Trophoblast cell (in vitro differentiated cells and primary cell): Measurements from ENCODE around the gene OR5B12.

Experiments used
- DNase-seq, 2 donors: peaks; one replicate each; pipeline ENCODE4 v3.0.0-alpha.2; 2016
- H2AFZ ChIP-seq: 2 replicates; pipeline ENCODE4 v1.6.1; 2013; ENCODE audit warnings: low read length, moderate library complexity, mild to moderate bottlenecking; ENCODE audit not compliant: insufficient read depth, poor library complexity
- H2AK5ac ChIP-seq: 2 replicates; pipeline ENCODE4 v1.6.1; 2013; ENCODE audit warnings: mild to moderate bottlenecking, low read length
- H2BK120ac ChIP-seq: 2 replicates; pipeline ENCODE4 v1.6.1; 2013; ENCODE audit warnings: low read length, mild to moderate bottlenecking, moderate library complexity; ENCODE audit not compliant: insufficient read depth, poor library complexity
- H2BK12ac ChIP-seq: 2 replicates; pipeline ENCODE4 v1.6.1; 2013; ENCODE audit warnings: mild to moderate bottlenecking, low read length, moderate library complexity
- H2BK5ac ChIP-seq: 2 replicates; pipeline ENCODE4 v1.6.1; 2013; ENCODE audit warnings: low read length, low read depth, moderate library complexity, mild to moderate bottlenecking; ENCODE audit not compliant: poor library complexity
- H3K14ac ChIP-seq: 2 replicates; pipeline ENCODE4 v1.6.1; 2013; ENCODE audit warnings: mild to moderate bottlenecking, low read length
- H3K18ac ChIP-seq: 2 replicates; pipeline ENCODE4 v1.6.1; 2013; ENCODE audit warnings: mild to moderate bottlenecking, low read length
- H3K23ac ChIP-seq: 2 replicates; pipeline ENCODE4 v1.6.1; 2013; ENCODE audit warnings: low read length
- H3K27ac ChIP-seq: 2 replicates; pipeline ENCODE4 v1.5.1; 2013; ENCODE audit warnings: low read depth, mild to moderate bottlenecking, inconsistent platforms, low read length, moderate library complexity
- H3K27me3 ChIP-seq: 2 replicates; pipeline ENCODE4 v1.6.1; 2013; ENCODE audit warnings: inconsistent platforms, mild to moderate bottlenecking, low read length, moderate library complexity; ENCODE audit not compliant: insufficient read depth
- H3K36me3 ChIP-seq, 2 experiments: 1 replicate in 1 of 2; 2 replicates in 1 of 2; pipeline ENCODE4 v1.6.1; 2013; ENCODE audit warnings: low read length in 2 of 2, mild to moderate bottlenecking in 2 of 2, moderate library complexity in 1 of 2; ENCODE audit not compliant: insufficient read depth in 2 of 2, control insufficient read depth in 1 of 2
- H3K4ac ChIP-seq: 2 replicates; pipeline ENCODE4 v1.6.1; 2013; ENCODE audit warnings: low read depth, mild to moderate bottlenecking, low read length, moderate library complexity
- H3K4me1 ChIP-seq, 2 experiments: 1 replicate in 1 of 2; 2 replicates in 1 of 2; pipeline ENCODE4 v1.6.1; 2013; ENCODE audit warnings: low read length in 2 of 2, mild to moderate bottlenecking in 2 of 2, moderate library complexity in 1 of 2; ENCODE audit not compliant: insufficient read depth in 2 of 2, control insufficient read depth in 1 of 2
- H3K4me2 ChIP-seq: 2 replicates; pipeline ENCODE4 v1.6.1; 2013; ENCODE audit warnings: inconsistent platforms, mild to moderate bottlenecking, low read length, moderate library complexity
- H3K4me3 ChIP-seq: 2 replicates; pipeline ENCODE4 v1.5.1; 2013; ENCODE audit warnings: mild to moderate bottlenecking, low read depth, low read length, inconsistent platforms
- H3K79me1 ChIP-seq: one replicate; pipeline ENCODE4 v1.6.1; 2013; ENCODE audit warnings: low read length
- H3K79me2 ChIP-seq: 2 replicates; pipeline ENCODE4 v1.6.1; 2013; ENCODE audit warnings: low read length, mild to moderate bottlenecking; ENCODE audit not compliant: control insufficient read depth, insufficient read depth, poor library complexity
- H3K9ac ChIP-seq: 2 replicates; pipeline ENCODE4 v1.6.1; 2013; ENCODE audit warnings: mild to moderate bottlenecking, low read length
- H3K9me3 ChIP-seq: 2 replicates; pipeline ENCODE4 v1.6.1; 2013; ENCODE audit warnings: low read depth, mild to moderate bottlenecking, control low read depth, inconsistent platforms, low read length; ENCODE audit not compliant: insufficient read depth
- H4K12ac ChIP-seq: 2 replicates; pipeline ENCODE4 v1.6.1; 2013; ENCODE audit warnings: low read depth, mild to moderate bottlenecking, low read length, moderate library complexity
- H4K8ac ChIP-seq: 2 replicates; pipeline ENCODE4 v1.6.1; 2013; ENCODE audit warnings: low read depth, mild to moderate bottlenecking, low read length, moderate library complexity
- H4K91ac ChIP-seq: one replicate; pipeline ENCODE4 v1.6.1; 2013; ENCODE audit warnings: low read depth, mild to moderate bottlenecking, low read length, moderate library complexity
- WGBS: extraction: QIAGEN DNeasy Blood & Tissue Kit; methylation state at CpG from one replicate; pipeline ENCODE4 v1.1.7; 2013; ENCODE audit warnings: missing lambda C conversion rate; ENCODE audit not compliant: insufficient read length, insufficient coverage; ENCODE audit errors: extremely low coverage; 5-methylcytosine and 5-hydroxymethylcytosine counted together

Gene OR5B12

DNA sequence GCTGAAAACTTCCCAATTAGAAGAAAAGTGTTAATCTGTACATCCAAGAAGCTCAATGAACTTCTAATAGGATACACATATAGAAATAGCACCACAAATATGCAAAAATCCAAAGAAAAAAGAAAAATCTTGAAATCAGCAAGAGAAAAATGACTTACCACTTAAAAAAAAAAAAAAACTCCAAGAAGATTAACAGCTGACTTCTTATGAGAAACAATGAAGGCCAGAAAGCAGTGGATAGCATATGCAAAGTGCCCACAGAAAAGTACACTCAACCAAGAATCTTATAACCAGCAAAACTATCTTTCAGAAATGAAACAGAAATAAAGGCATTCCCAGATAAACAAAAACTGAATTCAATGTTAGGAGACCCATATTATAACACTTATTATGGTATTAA, 29.9 kb upstream of the OR5B12 start:
- H3K23ac ChIP-seq = no peak overlapping the region
- H3K4ac ChIP-seq = no peak overlapping the region
- no peak overlapping the region for H3K4me3 ChIP-seq
- H3K9ac ChIP-seq = no peak overlapping the region
- H2AK5ac ChIP-seq = no peak overlapping the region
- H2AFZ ChIP-seq = no peak overlapping the region
- no peak overlapping the region for H3K18ac ChIP-seq
- H3K79me1 ChIP-seq = no peaks in the 10 kb centered on the region
- no peaks in the 10 kb centered on the region for H3K4me1 ChIP-seq
- H3K9me3 ChIP-seq = no peaks in the 10 kb centered on the region
- no peak overlapping the region for H3K4me2 ChIP-seq
- no peaks in the 10 kb centered on the region for H3K27me3 ChIP-seq
- H2BK120ac ChIP-seq = no peak overlapping the region
- no peak overlapping the region for H3K27ac ChIP-seq
- H4K8ac ChIP-seq = no peak overlapping the region
- H3K36me3 ChIP-seq = no peaks in the 10 kb centered on the region
- H3K79me2 ChIP-seq = no peaks in the 10 kb centered on the region
- no peak overlapping the region for H4K91ac ChIP-seq
- no peak overlapping the region for H2BK5ac ChIP-seq
- no peak overlapping the region for H4K12ac ChIP-seq
- DNase-seq = no peak
- H3K14ac ChIP-seq = no peak overlapping the region
- H2BK12ac ChIP-seq = no peak overlapping the region

DNA sequence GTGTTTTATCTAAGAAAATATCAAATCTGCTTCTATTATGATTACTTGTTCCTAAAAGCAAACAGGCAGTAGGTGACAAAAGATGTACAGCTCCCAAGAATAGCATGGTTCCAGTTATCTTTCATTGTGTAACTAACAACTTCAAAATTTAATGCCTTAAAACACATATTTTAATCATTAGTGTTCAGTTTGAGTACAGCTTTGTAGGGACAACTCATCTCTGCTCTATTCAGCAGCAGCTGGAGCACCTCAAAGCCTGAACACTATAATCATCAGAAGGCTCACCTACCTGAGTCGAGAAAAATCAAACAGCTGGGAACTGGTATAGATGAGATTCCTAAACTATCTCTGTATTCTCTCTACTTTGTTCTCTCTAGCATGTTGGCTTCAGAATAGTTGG, 24.3 kb upstream of the OR5B12 start:
- H2AFZ ChIP-seq = no peak overlapping the region
- H4K8ac ChIP-seq = no peak overlapping the region
- no CpG with 5 or more reads among the region's 1 CpG for WGBS

GRCh38 chr11:58465690-58466089, 23.7 kb upstream of the OR5B12 start:
- no peak overlapping the region for H2BK12ac ChIP-seq
- H4K12ac ChIP-seq = no peak overlapping the region
- no peak overlapping the region for H3K4me3 ChIP-seq
- H3K4ac ChIP-seq = no peak overlapping the region
- no peaks in the 10 kb centered on the region for H3K36me3 ChIP-seq
- H3K9ac ChIP-seq = no peak overlapping the region
- H3K18ac ChIP-seq = no peak overlapping the region
- H3K79me2 ChIP-seq = no peaks in the 10 kb centered on the region
- no CpG with 5 or more reads among the region's 3 CpGs for WGBS
- no peaks in the 10 kb centered on the region for H3K79me1 ChIP-seq
- no peaks in the 10 kb centered on the region for H3K4me1 ChIP-seq
- no peak overlapping the region for H3K4me2 ChIP-seq
- DNase-seq = no peak
- no peak overlapping the region for H2BK120ac ChIP-seq
- H4K8ac ChIP-seq = no peak overlapping the region
- no peaks in the 10 kb centered on the region for H3K9me3 ChIP-seq
- no peak overlapping the region for H3K27ac ChIP-seq
- no peak overlapping the region for H2AK5ac ChIP-seq
- H2AFZ ChIP-seq = no peak overlapping the region
- H4K91ac ChIP-seq = no peak overlapping the region
- H3K27me3 ChIP-seq = no peaks in the 10 kb centered on the region
- no peak overlapping the region for H2BK5ac ChIP-seq
- H3K23ac ChIP-seq = no peak overlapping the region
- no peak overlapping the region for H3K14ac ChIP-seq

More for the DNA sequence above, 24.3 kb upstream of the OR5B12 start:
- Histone ChIP-seq H2BK5ac (no peak overlapping the region), H3K27ac (no peak overlapping the region), H3K79me2 (no peaks in the 10 kb centered on the region), H3K9me3 (no peaks in the 10 kb centered on the region), H4K91ac (no peak overlapping the region), H4K12ac (no peak overlapping the region), H3K4ac (no peak overlapping the region), H3K23ac (no peak overlapping the region), H3K14ac (no peak overlapping the region), H2BK12ac (no peak overlapping the region), H3K18ac (no peak overlapping the region), H3K4me1 (no peaks in the 10 kb centered on the region), H3K36me3 (no peaks in the 10 kb centered on the region), H3K4me2 (no peak overlapping the region), H3K9ac (no peak overlapping the region), H3K27me3 (no peaks in the 10 kb centered on the region), H2AK5ac (no peak overlapping the region), H3K79me1 (no peaks in the 10 kb centered on the region), H2BK120ac (no peak overlapping the region), H3K4me3 (no peak overlapping the region)
- no peak for DNase-seq

GRCh38 chr11:58451585-58451984, 9.5 kb upstream of the OR5B12 start:
- H4K12ac ChIP-seq = no peak overlapping the region
- H2BK12ac ChIP-seq = no peak overlapping the region
- no peak overlapping the region for H3K4ac ChIP-seq
- no CpG with 5 or more reads among the region's 3 CpGs for WGBS
- H2BK120ac ChIP-seq = no peak overlapping the region
- no peak overlapping the region for H3K14ac ChIP-seq
- H2AFZ ChIP-seq = no peak overlapping the region
- no peak overlapping the region for H3K9ac ChIP-seq
- no peak overlapping the region for H3K4me2 ChIP-seq
- H3K4me3 ChIP-seq = no peak overlapping the region
- no peak overlapping the region for H4K8ac ChIP-seq
- no peaks in the 10 kb centered on the region for H3K27me3 ChIP-seq
- no peaks in the 10 kb centered on the region for H3K36me3 ChIP-seq
- no peak overlapping the region for H2AK5ac ChIP-seq
- H3K23ac ChIP-seq = no peak overlapping the region
- H2BK5ac ChIP-seq = no peak overlapping the region
- no peaks in the 10 kb centered on the region for H3K79me1 ChIP-seq
- no peak overlapping the region for H3K27ac ChIP-seq
- H3K9me3 ChIP-seq = no peaks in the 10 kb centered on the region
- no peak overlapping the region for H4K91ac ChIP-seq
- H3K18ac ChIP-seq = no peak overlapping the region
- no peak for DNase-seq
- H3K79me2 ChIP-seq = no peaks in the 10 kb centered on the region
- no peaks in the 10 kb centered on the region for H3K4me1 ChIP-seq
